GM12873 (cell line): ENCODE data around the gene THSD1.
A peak's percentile ranks its signal among the peaks of the same experiment; 100 is the strongest.

Experiments used
- CTCF ChIP-seq: IDR thresholded peaks from 2 replicates; pipeline ENCODE4 v1.5.1; 2012; ENCODE audit warnings: low read depth, mild to moderate bottlenecking, moderate library complexity, low read length, control low read depth; ENCODE audit not compliant: insufficient read depth; ENCODE audit errors: missing control alignments

The THSD1 gene

DNA sequence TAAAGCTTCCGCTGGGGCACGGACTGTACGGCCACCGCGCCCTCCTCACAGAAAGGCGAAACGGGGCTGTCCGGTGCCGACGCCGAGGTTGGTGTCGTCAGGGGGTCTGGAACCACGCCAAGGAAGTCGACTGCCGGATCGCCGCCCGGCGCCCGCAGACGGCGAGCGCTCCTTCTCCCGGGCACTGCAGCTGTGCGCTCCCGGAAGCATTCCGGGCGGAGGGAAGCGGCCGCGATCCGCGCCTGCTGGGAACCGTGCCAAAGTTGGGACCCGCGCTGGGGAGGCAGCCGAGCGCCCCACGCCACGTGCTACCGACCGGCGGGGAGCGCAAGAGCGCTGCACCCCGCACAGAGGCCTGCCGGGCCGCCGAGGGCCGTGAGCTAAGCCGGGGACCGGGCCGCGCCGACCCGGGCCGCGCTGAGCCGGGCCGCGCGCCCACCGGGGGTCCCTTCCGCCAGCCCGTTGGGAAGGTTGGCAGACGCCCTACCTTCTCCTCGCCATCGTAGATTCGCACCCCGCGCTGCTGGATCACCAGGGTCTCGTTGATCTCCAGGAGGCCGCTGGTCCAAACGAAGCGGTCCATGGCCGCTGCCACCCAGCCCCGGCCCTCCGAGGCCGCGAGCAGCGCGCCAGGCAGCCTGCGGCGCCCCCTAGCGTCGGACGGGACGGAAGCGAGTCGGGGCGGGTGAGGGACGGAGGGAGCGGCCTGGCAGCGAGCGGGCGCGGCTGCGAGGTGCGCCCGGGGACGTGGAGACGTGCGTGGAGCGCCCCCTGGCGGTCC lies 44.2 kb upstream of the THSD1 start, which contains the start of gene VPS36:
TSS of gene VPS36 (minus strand) at position 623 of the 781 bp plus-strand sequence. CDS start at position 583, 40 bp downstream.
- TF ChIP-seq CTCF = peak; percentile 97

- TF ChIP-seq CTCF = no peak
Measured at GRCh38 chr13:52449331-52450011, 43.5 kb upstream of the THSD1 start.

- TF ChIP-seq CTCF = no peak
Measured at GRCh38 chr13:52447815-52448552, 42.0 kb upstream of the THSD1 start.

GRCh38 chr13:52447354-52447753 lies 41.4 kb upstream of the THSD1 start:
- TF ChIP-seq CTCF = no peak

DNA sequence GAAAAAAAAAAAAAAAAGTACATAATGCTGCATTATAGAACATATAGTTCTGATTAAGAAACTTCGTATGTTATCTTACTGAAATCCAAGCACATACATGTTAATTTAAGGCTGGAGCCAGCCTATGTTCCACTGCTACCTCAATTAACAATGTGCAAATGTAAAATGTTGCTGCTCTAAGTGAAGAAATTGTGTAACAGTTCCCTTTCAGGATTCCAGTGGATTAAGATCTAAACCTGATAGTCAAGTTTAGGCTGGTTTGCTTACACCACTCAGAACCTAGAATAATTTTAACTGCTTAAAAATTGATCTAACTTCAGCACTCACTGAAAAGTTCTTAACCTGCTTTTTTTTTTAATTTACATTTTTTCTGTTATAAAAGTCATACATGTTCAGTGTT lies 40.3 kb upstream of the THSD1 start:
- no peak for TF ChIP-seq CTCF

GRCh38 chr13:52432456-52432855 lies 26.5 kb upstream of the THSD1 start:
- no peak for TF ChIP-seq CTCF

- no peak for TF ChIP-seq CTCF
Measured at GRCh38 chr13:52428295-52428694, 22.3 kb upstream of the THSD1 start.
